Thyroid gland (tissue), 4 donors: ENCODE results near the gene CELF5.

Experiments
- POLR2A ChIP-seq, 2 donors: fragments of 450-650 bp; IDR thresholded peaks; one replicate each; pipeline ENCODE4 v1.6.1; 2017; ENCODE audit warnings: antibody characterized with exemption in 2 of 2, mild to moderate bottlenecking in 2 of 2, moderate library complexity in 1 of 2
- TF ChIP-seq, protein P1 (sequence below), 6 experiments: fragments of 200-600 bp in 3 of 6; fragments of 450-650 bp in 3 of 6; sonication (generic) in 3 of 6; IDR thresholded peaks; one replicate each; pipeline ENCODE4 v1.5.1; 2016 to 2019; ENCODE audit warnings: antibody characterized with exemption in 6 of 6, mild to moderate bottlenecking in 2 of 6, inconsistent platforms in 1 of 6, moderate library complexity in 1 of 6

DNA sequence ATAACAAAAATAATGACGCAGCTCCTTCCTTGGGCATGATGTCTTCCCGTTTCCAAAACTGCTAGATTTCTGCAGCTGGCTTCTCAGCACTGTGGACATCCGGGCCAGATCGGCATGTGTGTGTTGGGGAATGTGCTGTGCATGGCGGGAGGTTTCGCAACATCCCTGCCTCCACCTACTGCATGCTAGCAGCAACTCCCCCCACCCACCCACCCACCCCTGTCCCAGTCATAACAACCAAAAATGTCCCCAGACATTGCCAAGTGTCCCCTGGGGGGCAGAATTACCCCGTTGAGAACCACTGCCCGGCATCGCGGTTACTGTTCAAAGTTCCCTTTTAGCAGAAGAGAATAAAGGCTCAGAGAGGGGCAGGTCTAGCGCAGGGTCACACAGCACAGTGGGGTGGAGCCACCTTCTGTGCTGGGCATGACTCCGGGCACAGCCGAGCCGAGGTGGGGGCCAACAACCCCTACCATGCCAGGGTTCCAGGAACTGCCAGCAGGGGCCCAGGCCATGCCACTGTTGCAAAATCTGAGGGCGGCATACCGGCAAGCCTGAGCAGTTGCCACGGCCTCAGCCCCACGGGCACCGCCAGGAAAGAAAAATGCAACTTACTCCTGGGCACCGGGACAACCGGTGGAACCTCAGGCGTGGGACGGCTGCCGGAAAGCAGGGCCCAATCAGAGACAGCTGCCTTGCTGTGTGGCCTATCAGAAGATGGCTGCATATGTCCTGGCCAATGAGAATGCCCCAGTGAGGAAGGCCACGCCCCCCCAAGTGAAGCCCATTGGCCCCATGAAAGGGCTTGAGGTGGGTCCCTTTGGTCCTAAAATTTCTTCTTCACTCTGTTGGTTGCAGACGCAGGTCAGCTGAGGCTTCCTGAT is 119.4 kb downstream of the CELF5 start:
- TF ChIP-seq, protein P1, sequence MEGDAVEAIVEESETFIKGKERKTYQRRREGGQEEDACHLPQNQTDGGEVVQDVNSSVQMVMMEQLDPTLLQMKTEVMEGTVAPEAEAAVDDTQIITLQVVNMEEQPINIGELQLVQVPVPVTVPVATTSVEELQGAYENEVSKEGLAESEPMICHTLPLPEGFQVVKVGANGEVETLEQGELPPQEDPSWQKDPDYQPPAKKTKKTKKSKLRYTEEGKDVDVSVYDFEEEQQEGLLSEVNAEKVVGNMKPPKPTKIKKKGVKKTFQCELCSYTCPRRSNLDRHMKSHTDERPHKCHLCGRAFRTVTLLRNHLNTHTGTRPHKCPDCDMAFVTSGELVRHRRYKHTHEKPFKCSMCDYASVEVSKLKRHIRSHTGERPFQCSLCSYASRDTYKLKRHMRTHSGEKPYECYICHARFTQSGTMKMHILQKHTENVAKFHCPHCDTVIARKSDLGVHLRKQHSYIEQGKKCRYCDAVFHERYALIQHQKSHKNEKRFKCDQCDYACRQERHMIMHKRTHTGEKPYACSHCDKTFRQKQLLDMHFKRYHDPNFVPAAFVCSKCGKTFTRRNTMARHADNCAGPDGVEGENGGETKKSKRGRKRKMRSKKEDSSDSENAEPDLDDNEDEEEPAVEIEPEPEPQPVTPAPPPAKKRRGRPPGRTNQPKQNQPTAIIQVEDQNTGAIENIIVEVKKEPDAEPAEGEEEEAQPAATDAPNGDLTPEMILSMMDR (IDR thresholded peaks at IDR 0.05) = no peak
- TF ChIP-seq POLR2A (IDR thresholded peaks at IDR 0.05) = no peak
